Suppressor macrophage (primary cell): ENCODE measurements around the gene HDLBP.

Source experiments
- DNase-seq, 4 experiments: peaks; one replicate each; pipeline ENCODE4 v3.0.0-alpha.2; 2020 to 2022

The HDLBP gene

GRCh38 chr2:241254904-241255351, 60.5 kb downstream of the HDLBP start:
- no peak for DNase-seq

GRCh38 chr2:241252778-241253475, 62.5 kb downstream of the HDLBP start:
- no peak for DNase-seq

GRCh38 chr2:241249654-241250053, 65.8 kb downstream of the HDLBP start:
- DNase-seq, result no peak

GRCh38 chr2:241248897-241249296, 66.6 kb downstream of the HDLBP start:
- no peak for DNase-seq

GRCh38 chr2:241248289-241248688, 67.2 kb downstream of the HDLBP start:
- no peak for DNase-seq

- DNase-seq, result no peak
Measured at GRCh38 chr2:241244368-241244767, 71.1 kb downstream of the HDLBP start.

GRCh38 chr2:241242306-241242705, 73.2 kb downstream of the HDLBP start:
- DNase-seq, result no peak

GRCh38 chr2:241241669-241242068, 73.8 kb downstream of the HDLBP start:
- no peak for DNase-seq

GRCh38 chr2:241240320-241241004, 75.0 kb downstream of the HDLBP start:
- no peak for DNase-seq

- no peak for DNase-seq
Measured at GRCh38 chr2:241239552-241240202, 75.8 kb downstream of the HDLBP start.

GRCh38 chr2:241238693-241239198, 76.7 kb downstream of the HDLBP start:
- DNase-seq, result no peak

- DNase-seq, result no peak
Measured at GRCh38 chr2:241237949-241238371, 77.5 kb downstream of the HDLBP start.

- no peak for DNase-seq
Measured at GRCh38 chr2:241237047-241237446, 78.4 kb downstream of the HDLBP start.

- DNase-seq, result no peak
Measured at GRCh38 chr2:241235859-241236593, 79.4 kb downstream of the HDLBP start.

GRCh38 chr2:241234962-241235740, 80.3 kb downstream of the HDLBP start:
- DNase-seq, result no peak

- DNase-seq, result no peak
Measured at GRCh38 chr2:241234066-241234790, 81.2 kb downstream of the HDLBP start.

GRCh38 chr2:241232736-241233575, 82.5 kb downstream of the HDLBP start:
- peak; percentile 7 to 34 (median 30) for DNase-seq

- no peak for DNase-seq
Measured at GRCh38 chr2:241230435-241230834, 85.0 kb downstream of the HDLBP start.

- DNase-seq, result no peak
Measured at GRCh38 chr2:241229563-241230401, 85.7 kb downstream of the HDLBP start.
